KMS-11 (cell line): ENCODE measurements around the gene TMEM260.

Experiments
- H2AFZ ChIP-seq: fragments of 200-600 bp; sonication (generic); 2 replicates; pipeline ENCODE4 v1.6.1; 2016; ENCODE audit warnings: antibody characterized with exemption, mixed run types, low read depth
- H3K27ac ChIP-seq: fragments of 200-600 bp; sonication (generic); 2 replicates; pipeline ENCODE4 v1.6.1; 2016; ENCODE audit warnings: mild to moderate bottlenecking, mixed run types
- H3K27me3 ChIP-seq: fragments of 200-600 bp; sonication (generic); 2 replicates; pipeline ENCODE4 v1.6.1; 2017; ENCODE audit warnings: mild to moderate bottlenecking, low read depth, mixed run types, moderate library complexity; ENCODE audit not compliant: insufficient read depth
- H3K36me3 ChIP-seq: fragments of 200-600 bp; sonication (generic); 2 replicates; pipeline ENCODE4 v1.6.1; 2017; ENCODE audit warnings: mild to moderate bottlenecking, mixed run types; ENCODE audit not compliant: insufficient read depth
- H3K4me1 ChIP-seq: fragments of 200-600 bp; sonication (generic); 2 replicates; pipeline ENCODE4 v1.6.1; 2016; ENCODE audit warnings: mild to moderate bottlenecking, low read depth, mixed run types; ENCODE audit not compliant: poor library complexity, severe bottlenecking
- H3K4me2 ChIP-seq: fragments of 200-600 bp; sonication (generic); 2 replicates; pipeline ENCODE4 v1.7.0; 2016; ENCODE audit warnings: mild to moderate bottlenecking, mixed run types
- H3K4me3 ChIP-seq: fragments of 200-600 bp; sonication (generic); IDR thresholded peaks from 2 replicates; pipeline ENCODE4 v1.6.1; 2017; ENCODE audit warnings: low read depth, low read length, mixed read lengths; ENCODE audit not compliant: insufficient read depth
- H3K79me2 ChIP-seq: fragments of 200-600 bp; sonication (generic); 2 replicates; pipeline ENCODE4 v1.6.1; 2016; ENCODE audit warnings: low read depth, mixed run types; ENCODE audit not compliant: insufficient read depth
- H3K9ac ChIP-seq: fragments of 200-600 bp; sonication (generic); 2 replicates; pipeline ENCODE4 v1.6.1; 2016; ENCODE audit warnings: mild to moderate bottlenecking, mixed run types
- H4K20me1 ChIP-seq: fragments of 200-600 bp; sonication (generic); 2 replicates; pipeline ENCODE4 v1.6.1; 2016; ENCODE audit warnings: mild to moderate bottlenecking, mixed run types; ENCODE audit not compliant: insufficient read depth
- CTCF ChIP-seq: fragments of 200-600 bp; sonication (generic); conservative IDR thresholded peaks from 2 replicates; pipeline ENCODE4 v1.6.1; 2017; ENCODE audit warnings: low read depth, mild to moderate bottlenecking, antibody characterized with exemption, low read length, moderate library complexity, mixed read lengths

TMEM260 gene

DNA sequence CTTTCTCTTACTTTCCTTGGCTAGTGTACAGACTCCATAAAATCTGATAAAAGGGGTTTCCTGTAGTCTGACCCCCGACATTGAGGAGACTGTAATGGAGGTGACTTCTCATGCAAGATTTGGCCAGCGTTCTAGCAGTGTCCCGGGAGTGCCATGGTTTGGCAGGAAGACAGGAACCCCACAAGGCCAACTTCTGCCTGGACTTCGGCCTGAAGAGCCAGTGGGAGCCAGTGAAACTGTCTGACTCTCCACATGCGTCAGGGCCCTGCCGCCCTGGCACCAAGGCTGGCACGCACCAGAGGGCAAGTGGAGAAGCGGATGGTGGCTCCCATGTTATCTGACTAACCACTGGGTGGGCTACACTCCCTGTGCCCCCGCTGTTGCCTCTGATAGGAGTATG is 70.5 kb downstream of the TMEM260 start:
- Histone ChIP-seq H3K9ac (no peak overlapping the region), H3K4me1 (no peaks in the 10 kb centered on the region), H3K27ac (no peak overlapping the region), H2AFZ (no peak overlapping the region), H3K4me2 (no peak overlapping the region), H4K20me1 (no peaks in the 10 kb centered on the region), H3K79me2 (no peaks in the 10 kb centered on the region), H3K36me3 (no peaks in the 10 kb centered on the region), H3K4me3 (no peak overlapping the region), H3K27me3 (no peaks in the 10 kb centered on the region)
- no peak for TF ChIP-seq CTCF

- Histone ChIP-seq H4K20me1 (no peaks in the 10 kb centered on the region), H3K4me3 (no peak overlapping the region), H3K27ac (no peak overlapping the region), H3K79me2 (no peaks in the 10 kb centered on the region), H3K4me2 (no peak overlapping the region), H3K9ac (no peak overlapping the region), H3K36me3 (no peaks in the 10 kb centered on the region), H3K27me3 (no peaks in the 10 kb centered on the region), H3K4me1 (no peaks in the 10 kb centered on the region), H2AFZ (no peak overlapping the region)
- no peak for TF ChIP-seq CTCF
Observed at GRCh38 chr14:56650979-56651378, 71.4 kb downstream of the TMEM260 start.

GRCh38 chr14:56657604-56658003 is 78.0 kb downstream of the TMEM260 start:
- Histone ChIP-seq H4K20me1 (no peaks in the 10 kb centered on the region), H2AFZ (no peak overlapping the region), H3K4me1 (peaks cover 2% of the 10 kb centered on the region), H3K27me3 (no peaks in the 10 kb centered on the region), H3K79me2 (no peaks in the 10 kb centered on the region), H3K36me3 (no peaks in the 10 kb centered on the region), H3K9ac (no peak overlapping the region), H3K4me2 (no peak overlapping the region), H3K27ac (no peak overlapping the region), H3K4me3 (no peak overlapping the region)
- no peak for TF ChIP-seq CTCF

DNA sequence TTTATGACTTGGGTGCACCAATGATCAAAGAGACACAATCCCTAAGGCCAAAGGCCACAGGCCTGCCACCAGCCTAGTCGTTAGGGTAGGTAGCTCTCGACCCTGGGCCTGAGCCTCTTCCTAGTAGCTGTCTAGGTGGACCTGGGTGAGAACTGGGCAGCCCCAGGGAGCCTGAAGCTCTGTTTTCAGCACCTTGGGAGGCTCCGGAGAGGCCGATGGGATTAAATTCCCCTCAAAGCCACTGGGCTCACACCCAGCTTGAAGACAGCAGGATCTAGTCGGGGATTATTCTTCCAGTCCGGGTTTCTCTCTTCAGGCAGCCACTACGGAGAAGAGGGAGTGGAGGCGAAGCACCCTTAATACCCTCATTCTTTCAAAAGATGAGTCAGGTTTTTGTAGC is 79.8 kb downstream of the TMEM260 start:
- Histone ChIP-seq H3K4me2 (no peak overlapping the region), H2AFZ (no peak overlapping the region), H3K36me3 (no peaks in the 10 kb centered on the region), H3K79me2 (no peaks in the 10 kb centered on the region), H3K4me3 (no peak overlapping the region), H3K27me3 (no peaks in the 10 kb centered on the region), H3K27ac (no peak overlapping the region), H3K4me1 (peaks cover 2% of the 10 kb centered on the region), H4K20me1 (no peaks in the 10 kb centered on the region), H3K9ac (no peak overlapping the region)
- no peak for TF ChIP-seq CTCF
